Breast epithelium (tissue), 4 donors: ENCODE data around the gene SCGN. TPM values are rescaled to one million over a fixed set of nuclear protein-coding genes. Genes with fewer than 3 reads are reported as not detected.

ENCODE experiments used
- DNase-seq, 2 donors: peaks; one replicate each; pipeline ENCODE4 v3.0.0-alpha.2; 2019; ENCODE audit warnings: low spot score in 2 of 2
- H3K27ac ChIP-seq, 2 donors: fragments of 200-600 bp; sonication (generic) in 1 of 2; one replicate each; pipeline ENCODE4 v1.5.1; 2016 to 2019; ENCODE audit warnings: mild to moderate bottlenecking in 1 of 2
- H3K27me3 ChIP-seq, 2 donors: fragments of 200-600 bp; sonication (generic) in 1 of 2; one replicate each; pipeline versions ENCODE4 v1.5.1 to v1.6.0; 2017 to 2019; ENCODE audit warnings: control low read depth in 1 of 2, mild to moderate bottlenecking in 1 of 2
- H3K36me3 ChIP-seq: fragments of 200-600 bp; one replicate; pipeline ENCODE4 v1.5.1; 2019
- H3K4me1 ChIP-seq, 2 donors: fragments of 200-600 bp; sonication (generic); one replicate each; pipeline ENCODE4 v1.5.1; 2016 to 2019; ENCODE audit warnings: control low read depth in 1 of 2
- H3K4me3 ChIP-seq, 3 donors: fragments of 200-600 bp; sonication (generic); 1 replicate in 2 of 3; 2 replicates in 1 of 3; pipeline ENCODE4 v1.5.1; 2016 to 2019; ENCODE audit warnings: mild to moderate bottlenecking in 3 of 3, moderate library complexity in 2 of 3
- H3K9me3 ChIP-seq, 2 donors: fragments of 200-600 bp; sonication (generic) in 1 of 2; one replicate each; pipeline ENCODE4 v1.5.1; 2016 to 2019; ENCODE audit warnings: control low read depth in 1 of 2
- CTCF ChIP-seq, 3 donors: fragments of 450-650 bp; IDR thresholded peaks; one replicate each; pipeline ENCODE4 v1.5.1; 2016 to 2017; ENCODE audit warnings: antibody characterized with exemption in 3 of 3, mild to moderate bottlenecking in 3 of 3, moderate library complexity in 3 of 3
- POLR2A ChIP-seq: fragments of 450-650 bp; IDR thresholded peaks from one replicate; pipeline ENCODE4 v1.6.1; 2016; ENCODE audit warnings: antibody characterized with exemption, mild to moderate bottlenecking, moderate library complexity
- POLR2AphosphoS5 ChIP-seq, 3 donors: sonication (generic); formaldehyde crosslinking; IDR thresholded peaks; one replicate each; pipeline ENCODE4 v1.6.1; 2017; ENCODE audit warnings: antibody characterized with exemption in 3 of 3
- intact Hi-C: fragments of 100-400 bp; cut with DNase I; formaldehyde crosslinking; loops from one replicate; pipeline ENCODE4 v1.15.1; 2023; ENCODE audit warnings: low total_unique reads
- total RNA-seq, 3 donors: library from RNA; depleted of rRNA; stranded (reverse); fragments of >200 nt; gene quantifications; one replicate each; pipeline ENCODE4 v1.1.0, GENCODE V29; 2016

Gene SCGN
- total RNA-seq, 3 donors from 2014 or later: 0.59 to 0.80 TPM; not detected in 1

GRCh38 chr6:25628471-25629197 lies 23.4 kb upstream of the SCGN start:
- Histone ChIP-seq H3K27ac (no peak overlapping the region), H3K9me3 (no peaks in the 10 kb centered on the region), H3K27me3 (no peaks in the 10 kb centered on the region), H3K4me3 (no peak overlapping the region), H3K36me3 (no peaks in the 10 kb centered on the region), H3K4me1 (no peaks in the 10 kb centered on the region)
- TF ChIP-seq POLR2AphosphoS5 (IDR thresholded peaks at IDR 0.05) (no peak), CTCF (IDR thresholded peaks at IDR 0.05) (no peak), POLR2A (no peak)
- DNase-seq: no peak
- intact Hi-C loops: no loop called here

- H3K27me3 ChIP-seq: no peaks in the 10 kb centered on the region
- no peak for TF ChIP-seq CTCF (IDR thresholded peaks at IDR 0.05)
- no peak for TF ChIP-seq POLR2A
- TF ChIP-seq POLR2AphosphoS5 (IDR thresholded peaks at IDR 0.05): no peak
- H3K9me3 ChIP-seq: no peaks in the 10 kb centered on the region
- H3K27ac ChIP-seq: no peak overlapping the region
- DNase-seq: no peak
- no peaks in the 10 kb centered on the region for H3K36me3 ChIP-seq
- no peak overlapping the region for H3K4me3 ChIP-seq
- intact Hi-C loops: no loop called here
- no peaks in the 10 kb centered on the region for H3K4me1 ChIP-seq
These were observed 22.8 kb upstream of the SCGN start for GRCh38 chr6:25629198-25629576.

- Histone ChIP-seq H3K4me3 (no peak overlapping the region), H3K27ac (no peak overlapping the region), H3K36me3 (no peaks in the 10 kb centered on the region), H3K4me1 (no peaks in the 10 kb centered on the region), H3K27me3 (no peaks in the 10 kb centered on the region), H3K9me3 (no peaks in the 10 kb centered on the region)
- TF ChIP-seq POLR2AphosphoS5 (IDR thresholded peaks at IDR 0.05): no peak
- TF ChIP-seq CTCF (IDR thresholded peaks at IDR 0.05): no peak
- TF ChIP-seq POLR2A: no peak
- intact Hi-C loops: no loop called here
- no peak for DNase-seq
These were observed 21.3 kb upstream of the SCGN start for GRCh38 chr6:25630508-25631278.

GRCh38 chr6:25635886-25636317 lies 16.1 kb upstream of the SCGN start:
- H3K27ac ChIP-seq: no peak overlapping the region

More at GRCh38 chr6:25635886-25636317, 16.1 kb upstream of the SCGN start:
- no peaks in the 10 kb centered on the region for H3K36me3 ChIP-seq
- DNase-seq: no peak
- no peak for TF ChIP-seq CTCF (IDR thresholded peaks at IDR 0.05)
- no peak for TF ChIP-seq POLR2A
- no peaks in the 10 kb centered on the region for H3K9me3 ChIP-seq
- peaks cover 0 to 4% of the 10 kb centered on the region in 2 donors for H3K27me3 ChIP-seq
- intact Hi-C loops: no loop called here
- H3K4me3 ChIP-seq: no peak overlapping the region
- no peaks in the 10 kb centered on the region for H3K4me1 ChIP-seq
